Vagina (tissue), 2 donors: ENCODE data around the gene TEX22.

Experiments
- POLR2A ChIP-seq, 2 donors: fragments of 450-650 bp; IDR thresholded peaks; one replicate each; pipeline ENCODE4 v1.6.1; 2017; ENCODE audit warnings: antibody characterized with exemption in 2 of 2, mild to moderate bottlenecking in 2 of 2, moderate library complexity in 2 of 2
- TF ChIP-seq, protein P1 (sequence below), 3 experiments: fragments of 450-650 bp in 2 of 3; fragments of 200-600 bp in 1 of 3; sonication (generic) in 1 of 3; IDR thresholded peaks; one replicate each; pipeline ENCODE4 v1.5.1; 2017 to 2019; ENCODE audit warnings: antibody characterized with exemption in 3 of 3, mild to moderate bottlenecking in 2 of 3, moderate library complexity in 2 of 3

DNA sequence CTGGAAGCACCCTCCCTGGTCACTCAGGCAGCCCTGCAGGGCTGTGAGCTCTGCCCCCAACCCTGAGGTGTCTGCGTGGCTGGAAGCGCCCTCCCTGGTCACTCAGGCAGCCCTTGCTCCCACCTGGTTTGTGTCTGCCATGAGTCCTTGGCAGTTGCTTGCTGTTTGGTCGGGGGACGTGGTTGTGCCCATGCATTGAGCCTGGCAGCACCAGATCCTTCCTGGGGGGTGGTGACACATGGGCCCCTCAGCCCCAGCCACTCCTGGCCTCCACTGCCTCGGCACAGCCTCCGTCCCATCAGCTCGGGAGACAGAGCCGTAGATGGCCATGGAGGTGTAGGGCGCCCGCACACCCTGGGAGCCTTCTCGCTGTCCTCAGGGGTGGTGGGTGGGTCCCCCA, 40.8 kb downstream of the TEX22 start:
- TF ChIP-seq POLR2A (IDR thresholded peaks at IDR 0.05) = no peak
- TF ChIP-seq, protein P1, sequence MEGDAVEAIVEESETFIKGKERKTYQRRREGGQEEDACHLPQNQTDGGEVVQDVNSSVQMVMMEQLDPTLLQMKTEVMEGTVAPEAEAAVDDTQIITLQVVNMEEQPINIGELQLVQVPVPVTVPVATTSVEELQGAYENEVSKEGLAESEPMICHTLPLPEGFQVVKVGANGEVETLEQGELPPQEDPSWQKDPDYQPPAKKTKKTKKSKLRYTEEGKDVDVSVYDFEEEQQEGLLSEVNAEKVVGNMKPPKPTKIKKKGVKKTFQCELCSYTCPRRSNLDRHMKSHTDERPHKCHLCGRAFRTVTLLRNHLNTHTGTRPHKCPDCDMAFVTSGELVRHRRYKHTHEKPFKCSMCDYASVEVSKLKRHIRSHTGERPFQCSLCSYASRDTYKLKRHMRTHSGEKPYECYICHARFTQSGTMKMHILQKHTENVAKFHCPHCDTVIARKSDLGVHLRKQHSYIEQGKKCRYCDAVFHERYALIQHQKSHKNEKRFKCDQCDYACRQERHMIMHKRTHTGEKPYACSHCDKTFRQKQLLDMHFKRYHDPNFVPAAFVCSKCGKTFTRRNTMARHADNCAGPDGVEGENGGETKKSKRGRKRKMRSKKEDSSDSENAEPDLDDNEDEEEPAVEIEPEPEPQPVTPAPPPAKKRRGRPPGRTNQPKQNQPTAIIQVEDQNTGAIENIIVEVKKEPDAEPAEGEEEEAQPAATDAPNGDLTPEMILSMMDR (IDR thresholded peaks at IDR 0.05) = no peak
